Measurements from ENCODE around the gene DBF4B.
A peak's percentile ranks its signal among the peaks of the same experiment; 100 is the strongest.
"Not testable (repeated sequence)": the region's sequence is repeated elsewhere in the genome, so short reads cannot be mapped to it uniquely, and the experiment has no call there.

The DBF4B gene

GRCh38 chr17:44708401-44709263, at the start of gene DBF4B:
Gene DBF4B, plus strand, starts transcription at chr17:44708665. Its CDS starts 156 bp downstream, at chr17:44708821.
- peak; percentile 62 to 77 for DNase-seq (ENCODE audit: low read depth in 2 of 2)

GRCh38 chr17:44661835-44662234, 46.6 kb upstream of the DBF4B start:
- no peak for DNase-seq (ENCODE audit: low read depth in 2 of 2)

GRCh38 chr17:44663095-44663494, 45.4 kb upstream of the DBF4B start:
- DNase-seq (ENCODE audit: low read depth in 2 of 2) = no peak

GRCh38 chr17:44664867-44665266, 43.6 kb upstream of the DBF4B start:
- no peak for DNase-seq (ENCODE audit: low read depth in 2 of 2)

GRCh38 chr17:44666006-44666405, 42.5 kb upstream of the DBF4B start:
- no peak for DNase-seq (ENCODE audit: low read depth in 2 of 2)

GRCh38 chr17:44672479-44673093, 35.9 kb upstream of the DBF4B start:
- no peak for DNase-seq (ENCODE audit: low read depth in 2 of 2)

- DNase-seq (ENCODE audit: low read depth in 2 of 2) = no peak
Measured at GRCh38 chr17:44673893-44674292, 34.6 kb upstream of the DBF4B start.

GRCh38 chr17:44677136-44677535, 31.3 kb upstream of the DBF4B start:
- no peak for DNase-seq (ENCODE audit: low read depth in 2 of 2)

GRCh38 chr17:44683303-44683702, 25.2 kb upstream of the DBF4B start:
- not testable (repeated sequence) for DNase-seq (ENCODE audit: low read depth in 2 of 2)

- no peak for DNase-seq (ENCODE audit: low read depth in 2 of 2)
Measured at GRCh38 chr17:44687756-44688155, 20.7 kb upstream of the DBF4B start.

GRCh38 chr17:44688200-44688599, 20.3 kb upstream of the DBF4B start:
- DNase-seq (ENCODE audit: low read depth in 2 of 2) = no peak

- no peak for DNase-seq (ENCODE audit: low read depth in 2 of 2)
Measured at GRCh38 chr17:44688675-44689476, 19.6 kb upstream of the DBF4B start.

- peak; percentile 81 for DNase-seq (ENCODE audit: low read depth in 2 of 2)
Measured at GRCh38 chr17:44689477-44690217, 18.8 kb upstream of the DBF4B start, which contains the start of gene CCDC43. Gene CCDC43, minus strand, starts transcription at chr17:44689776. Its CDS starts 23 bp downstream, at chr17:44689753.

GRCh38 chr17:44690746-44691306, 17.6 kb upstream of the DBF4B start:
- DNase-seq (ENCODE audit: low read depth in 2 of 2) = not testable (repeated sequence)

GRCh38 chr17:44693609-44694008, 14.9 kb upstream of the DBF4B start:
- DNase-seq (ENCODE audit: low read depth in 2 of 2) = no peak

GRCh38 chr17:44700288-44700687, 8.2 kb upstream of the DBF4B start:
- DNase-seq (ENCODE audit: low read depth in 2 of 2) = not testable (repeated sequence)

GRCh38 chr17:44707755-44708400, 587 bp upstream of the DBF4B start:
- no peak for DNase-seq (ENCODE audit: low read depth in 2 of 2)

GRCh38 chr17:44719444-44719843, 11.0 kb downstream of the DBF4B start:
- no peak for DNase-seq (ENCODE audit: low read depth in 2 of 2)

- no peak for DNase-seq (ENCODE audit: low read depth in 2 of 2)
Measured at GRCh38 chr17:44722254-44722653, 13.8 kb downstream of the DBF4B start.

- DNase-seq (ENCODE audit: low read depth in 2 of 2) = not testable (repeated sequence)
Measured at GRCh38 chr17:44726121-44726520, 17.7 kb downstream of the DBF4B start.

- no peak for DNase-seq (ENCODE audit: low read depth in 2 of 2)
Measured at GRCh38 chr17:44733753-44734152, 25.3 kb downstream of the DBF4B start.
